ENCODE measurements around the gene ZFP92. TPM values are rescaled to one million over a fixed set of nuclear protein-coding genes. Genes with fewer than 3 reads are reported as not detected.

ZFP92 gene
- total RNA-seq, 1 donor from 2014 or later: 0.39 TPM

- no peak for DNase-seq (ENCODE audit: low read depth in 2 of 2)
Measured at GRCh38 chrX:153455571-153455970, 44.3 kb downstream of the ZFP92 start.

- DNase-seq (ENCODE audit: low read depth in 2 of 2): no peak
Measured at GRCh38 chrX:153456161-153456560, 44.9 kb downstream of the ZFP92 start.

GRCh38 chrX:153456704-153457103 lies 45.4 kb downstream of the ZFP92 start:
- DNase-seq (ENCODE audit: low read depth in 2 of 2): no peak

- no peak for DNase-seq (ENCODE audit: low read depth in 2 of 2)
Measured at GRCh38 chrX:153457136-153457825, 46.0 kb downstream of the ZFP92 start.

- no peak for DNase-seq (ENCODE audit: low read depth in 2 of 2)
Measured at GRCh38 chrX:153457827-153458466, 46.7 kb downstream of the ZFP92 start.

GRCh38 chrX:153458476-153458875 lies 47.2 kb downstream of the ZFP92 start:
- no peak for DNase-seq (ENCODE audit: low read depth in 2 of 2)

GRCh38 chrX:153459986-153460385 lies 48.7 kb downstream of the ZFP92 start:
- peak; percentile 51 to 67 for DNase-seq (ENCODE audit: low read depth in 2 of 2)

- peak in 1 of 2 donors; percentile 50 for DNase-seq (ENCODE audit: low read depth in 2 of 2)
Measured at GRCh38 chrX:153460826-153461225, 49.6 kb downstream of the ZFP92 start.

Other genes with a start within 250 kb of the ZFP92 start
- gene MAGEA1, start 232.2 kb upstream of the ZFP92 start, total RNA-seq: not detected in 2 replicates
- gene PNMA6F, start 89.7 kb upstream of the ZFP92 start, total RNA-seq: not detected in 2 replicates
- gene ZNF275, start 77.3 kb upstream of the ZFP92 start, total RNA-seq: 3.5 and 5.7 TPM in 2 replicates
- gene PNMA6E, start 10.1 kb upstream of the ZFP92 start, total RNA-seq: not detected in 2 replicates
- 2.3 and 7.6 TPM in 2 replicates for gene TREX2, start 34.6 kb downstream of the ZFP92 start, total RNA-seq
- gene HAUS7, start 59.1 kb downstream of the ZFP92 start, total RNA-seq: 11.6 and 13.9 TPM in 2 replicates
- gene BGN, start 83.5 kb downstream of the ZFP92 start, total RNA-seq: 12.1 and 70.9 TPM in 2 replicates
- gene ATP2B3, start 106.2 kb downstream of the ZFP92 start, total RNA-seq: not detected in 2 replicates
- 37.3 and 39.0 TPM in 2 replicates for gene CCNQ, start 187.7 kb downstream of the ZFP92 start, total RNA-seq
- under 0.01 and 0.13 TPM in 2 replicates for gene DUSP9, start 235.7 kb downstream of the ZFP92 start, total RNA-seq

All from dermis microvascular lymphatic vessel endothelial cell (primary cell).